Suppressor macrophage (primary cell): Measurements from ENCODE around the gene KDM8.
"Not testable (repeated sequence)": the region's sequence is repeated elsewhere in the genome, so short reads cannot be mapped to it uniquely, and the experiment has no call there.

ENCODE experiments used
- DNase-seq, 4 experiments: peaks; one replicate each; pipeline ENCODE4 v3.0.0-alpha.2; 2020 to 2022

KDM8 gene

GRCh38 chr16:27244363-27244755 lies 41.0 kb downstream of the KDM8 start:
- DNase-seq, result no peak

- DNase-seq, result peak in 1 of 4 experiments; percentile 26
Observed at GRCh38 chr16:27245276-27246172, 42.2 kb downstream of the KDM8 start.

GRCh38 chr16:27246439-27246838 lies 43.1 kb downstream of the KDM8 start:
- DNase-seq, result no peak

GRCh38 chr16:27247076-27247475 lies 43.8 kb downstream of the KDM8 start:
- peak; percentile 72 to 86 (median 75) for DNase-seq

- DNase-seq, result no peak
Observed at GRCh38 chr16:27248036-27248435, 44.7 kb downstream of the KDM8 start.

GRCh38 chr16:27248886-27249285 lies 45.6 kb downstream of the KDM8 start:
- not testable (repeated sequence) for DNase-seq

- no peak for DNase-seq
Observed at GRCh38 chr16:27251541-27252205, 48.3 kb downstream of the KDM8 start.

- DNase-seq, result no peak
Observed at GRCh38 chr16:27252206-27252585, 48.9 kb downstream of the KDM8 start.

GRCh38 chr16:27253526-27253930 lies 50.2 kb downstream of the KDM8 start:
- DNase-seq, result peak; percentile 68 to 88 (median 79)

GRCh38 chr16:27254262-27254811 lies 51.0 kb downstream of the KDM8 start:
- peak; percentile 49 to 81 (median 70) for DNase-seq

- DNase-seq, result no peak
Observed at GRCh38 chr16:27256861-27257260, 53.5 kb downstream of the KDM8 start.

- no peak for DNase-seq
Observed at GRCh38 chr16:27257271-27257670, 53.9 kb downstream of the KDM8 start.

GRCh38 chr16:27258241-27258734 lies 55.0 kb downstream of the KDM8 start:
- DNase-seq, result no peak

GRCh38 chr16:27259710-27260109 lies 56.4 kb downstream of the KDM8 start:
- DNase-seq, result no peak

- DNase-seq, result peak; percentile 53 to 76 (median 64)
Observed at GRCh38 chr16:27262904-27263423, 59.6 kb downstream of the KDM8 start.

GRCh38 chr16:27264151-27264550 lies 60.8 kb downstream of the KDM8 start:
- DNase-seq, result peak in 3 of 4 experiments; percentile 36 to 44 (median 40)

GRCh38 chr16:27265982-27266381 lies 62.7 kb downstream of the KDM8 start:
- DNase-seq, result no peak

- DNase-seq, result peak in 3 of 4 experiments; percentile 49 to 68 (median 55)
Observed at GRCh38 chr16:27267037-27267677, 63.8 kb downstream of the KDM8 start.

- peak; percentile 99 for DNase-seq
Observed at GRCh38 chr16:27268376-27269299, 65.3 kb downstream of the KDM8 start, which contains the start of gene NSMCE1. Gene NSMCE1, minus strand, starts transcription at chr16:27268772. Its CDS starts 11,202 bp downstream, at chr16:27257570.

- no peak for DNase-seq
Observed at GRCh38 chr16:27269300-27270150, 66.2 kb downstream of the KDM8 start.
